KBM-7 (cell line): Measurements from ENCODE around the gene UNC5C.

Experiments used
- DNase-seq: peaks from one replicate; pipeline ENCODE4 v3.0.0-alpha.2; 2015
- in situ Hi-C: fragments of 300-500 bp; cut with MboI; formaldehyde crosslinking; loops from 2 replicates; pipeline ENCODE4 v1.14.3; 2020; ENCODE audit warnings: low sequenced_read_pairs, low pct_unique_long_range_greater_than_20kb, mixed read lengths

The UNC5C gene

DNA sequence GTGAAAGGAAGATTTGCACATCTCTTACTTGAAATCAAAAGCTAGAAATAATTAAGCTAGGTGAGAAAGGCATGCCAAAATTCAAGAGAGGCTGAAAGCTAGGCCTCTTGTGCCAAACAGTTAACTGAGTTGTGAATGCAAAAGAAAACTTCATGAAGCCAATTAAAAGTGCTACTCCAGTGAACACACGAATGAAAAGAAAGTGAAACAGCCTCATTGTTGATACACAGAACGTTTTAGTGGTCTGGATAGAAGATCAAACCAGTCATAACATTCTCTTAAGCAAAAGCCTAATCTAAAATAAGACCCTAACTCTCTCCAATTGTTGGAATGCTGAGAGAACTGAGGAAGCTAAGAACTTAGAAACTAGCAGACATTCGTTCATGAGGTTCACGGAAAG is 122.3 kb downstream of the UNC5C start:
- in situ Hi-C loops = no loop called here
- DNase-seq = no peak

- in situ Hi-C loops = no loop called here
- DNase-seq = no peak
These were observed 126.3 kb downstream of the UNC5C start for GRCh38 chr4:95422436-95422835.

GRCh38 chr4:95421869-95422268 is 126.9 kb downstream of the UNC5C start:
- DNase-seq = no peak
- in situ Hi-C loops = no loop called here

DNA sequence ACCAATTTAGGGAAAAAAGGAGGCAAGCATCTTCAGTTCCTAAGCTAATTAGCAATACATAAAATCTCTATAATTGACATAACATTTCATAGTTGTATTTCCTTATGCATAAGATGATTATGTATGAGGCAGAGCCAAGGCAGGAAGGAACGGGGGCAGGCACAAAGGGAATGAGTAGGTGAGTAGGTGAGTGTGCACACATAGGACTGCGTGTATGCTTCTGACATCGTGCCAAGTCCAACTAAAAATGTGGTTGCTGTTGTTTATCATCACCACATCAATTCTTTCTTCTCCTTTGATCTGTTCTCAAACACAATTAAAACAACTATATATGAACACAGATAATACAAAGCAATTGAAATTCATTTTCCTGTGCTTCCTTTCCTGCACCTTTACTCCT is 131.2 kb downstream of the UNC5C start:
- no peak for DNase-seq
- in situ Hi-C loops = no loop called here

DNA sequence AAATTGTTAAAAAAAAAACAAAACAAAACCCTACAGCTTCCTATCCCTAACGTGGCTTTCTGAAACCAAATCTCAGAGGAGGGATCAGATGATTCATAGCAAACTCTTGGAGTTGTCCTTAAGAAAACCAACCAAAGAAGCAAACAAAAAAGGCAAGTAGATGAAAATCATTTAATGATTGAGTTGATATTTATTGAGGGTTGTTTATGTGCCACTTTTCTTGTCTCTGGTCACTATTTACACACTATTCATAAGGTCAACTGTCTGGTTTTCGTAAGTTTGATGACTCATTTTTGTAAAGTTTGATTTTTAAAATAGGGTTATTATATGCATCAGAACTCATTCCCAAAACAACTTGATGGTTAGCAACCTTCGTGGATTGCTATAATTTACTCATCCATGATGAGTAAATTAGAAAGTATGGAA is 133.4 kb downstream of the UNC5C start:
- DNase-seq = no peak
- in situ Hi-C loops = no loop called here

DNA sequence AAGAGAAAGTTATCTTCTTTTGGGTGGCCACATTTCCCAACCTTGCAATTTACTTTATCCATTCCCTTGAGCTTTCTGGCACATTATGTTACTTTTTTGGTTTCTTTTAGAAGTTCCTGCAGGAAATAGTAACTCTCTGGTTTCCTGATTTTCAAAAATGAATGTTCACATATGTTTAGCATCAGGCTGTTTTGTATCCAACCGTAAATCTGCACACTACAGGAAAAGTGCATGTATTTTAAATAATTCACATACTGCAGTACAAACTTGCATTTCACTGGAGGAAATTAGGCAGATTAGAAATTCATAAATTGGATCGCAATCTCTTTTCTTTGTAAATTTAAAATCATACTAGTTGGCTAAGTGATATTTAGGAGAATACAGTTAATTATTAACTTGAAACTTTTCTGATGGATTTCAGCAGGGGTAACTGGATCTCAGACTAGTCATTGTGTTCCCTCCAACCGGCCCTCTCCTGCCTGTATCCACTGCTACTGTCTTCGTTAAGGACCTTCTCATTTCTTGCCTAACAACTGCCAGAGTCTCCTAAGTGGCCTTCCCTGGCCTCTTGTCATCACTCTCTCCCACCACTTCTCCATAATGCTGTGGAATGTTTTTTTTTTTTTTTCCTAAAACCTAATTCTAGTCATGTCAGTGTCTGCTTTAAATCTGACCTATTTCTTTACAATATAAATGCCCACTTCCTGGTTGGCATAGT is 137.2 kb downstream of the UNC5C start:
- DNase-seq = no peak
- in situ Hi-C loops = no loop called here

DNA sequence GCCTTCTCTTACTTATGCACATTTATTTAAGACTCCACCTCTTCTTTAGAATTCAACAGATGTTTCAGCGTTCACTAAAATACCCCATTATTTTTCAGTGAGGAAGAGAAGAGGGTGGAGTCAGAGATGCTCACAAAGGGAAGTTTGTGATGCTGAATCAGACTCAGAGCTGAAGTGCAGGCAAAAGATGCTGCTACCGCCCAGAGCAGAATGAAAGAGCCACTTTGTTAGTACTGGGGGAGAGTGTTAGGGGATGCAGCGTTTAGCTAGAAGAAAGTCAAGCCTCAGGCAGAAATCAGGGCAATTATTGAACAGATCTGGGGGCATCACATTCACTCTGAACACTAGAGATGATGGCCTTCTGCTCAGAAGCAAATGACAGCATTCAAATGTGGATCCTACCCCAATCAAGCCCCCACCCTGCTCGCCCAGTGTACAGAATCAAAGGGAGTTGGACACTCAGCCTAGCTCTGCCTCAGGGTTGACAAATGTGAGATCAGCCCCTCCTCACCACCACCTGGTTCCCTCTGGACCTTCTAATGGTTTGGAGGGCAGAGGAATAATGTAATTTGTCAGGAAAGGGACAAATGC is 138.3 kb downstream of the UNC5C start:
- no peak for DNase-seq
- in situ Hi-C loops = no loop called here

GRCh38 chr4:95409750-95410149 is 139.0 kb downstream of the UNC5C start:
- in situ Hi-C loops = no loop called here
- no peak for DNase-seq

DNA sequence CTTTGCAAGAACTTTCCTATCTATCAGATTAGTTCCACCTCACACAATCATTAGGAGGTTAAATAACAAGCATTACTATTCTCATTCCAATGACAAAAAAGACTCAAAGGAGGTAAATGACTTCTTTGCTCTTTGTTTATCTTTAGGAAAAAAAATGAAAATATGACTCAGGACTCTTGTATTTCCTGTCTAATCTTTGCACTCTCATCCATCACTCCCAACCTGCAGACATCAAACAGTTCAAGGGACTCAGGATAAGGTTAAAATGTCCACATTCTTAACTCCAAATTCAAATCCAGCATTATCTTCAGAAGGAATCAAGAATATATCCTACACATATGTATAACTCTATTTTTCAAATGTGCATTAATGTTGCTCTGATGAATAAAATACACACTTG is 139.6 kb downstream of the UNC5C start:
- in situ Hi-C loops = no loop called here
- no peak for DNase-seq

GRCh38 chr4:95402299-95402698 is 146.5 kb downstream of the UNC5C start:
- in situ Hi-C loops = no loop called here
- no peak for DNase-seq

DNA sequence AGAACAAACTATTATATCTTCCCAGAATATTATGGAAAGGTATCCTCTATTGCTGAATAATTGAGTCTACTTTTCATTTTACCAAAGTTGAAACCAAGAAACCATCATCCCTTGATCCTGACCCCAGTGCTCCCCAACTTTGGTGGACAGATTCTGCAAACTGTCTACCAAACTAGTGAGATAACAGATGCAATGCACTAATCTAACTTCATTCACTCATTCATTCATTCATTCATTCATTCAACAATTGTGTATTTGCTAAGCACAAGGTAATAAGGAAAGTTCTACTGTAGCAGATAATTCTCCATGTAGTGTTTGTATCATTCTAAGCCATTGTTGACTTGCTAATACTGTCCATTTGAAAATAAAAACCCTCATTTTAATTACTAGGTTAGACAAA is 150.6 kb downstream of the UNC5C start:
- in situ Hi-C loops = no loop called here
- DNase-seq = no peak

- DNase-seq = no peak
- in situ Hi-C loops = no loop called here
These were observed 153.9 kb downstream of the UNC5C start for GRCh38 chr4:95394752-95395306.

- in situ Hi-C loops = no loop called here
- no peak for DNase-seq
These were observed 155.0 kb downstream of the UNC5C start for GRCh38 chr4:95393821-95394220.

- DNase-seq = no peak
- in situ Hi-C loops = no loop called here
These were observed 159.9 kb downstream of the UNC5C start for GRCh38 chr4:95388911-95389310.

GRCh38 chr4:95387719-95388118 is 161.1 kb downstream of the UNC5C start:
- in situ Hi-C loops = no loop called here
- DNase-seq = no peak

DNA sequence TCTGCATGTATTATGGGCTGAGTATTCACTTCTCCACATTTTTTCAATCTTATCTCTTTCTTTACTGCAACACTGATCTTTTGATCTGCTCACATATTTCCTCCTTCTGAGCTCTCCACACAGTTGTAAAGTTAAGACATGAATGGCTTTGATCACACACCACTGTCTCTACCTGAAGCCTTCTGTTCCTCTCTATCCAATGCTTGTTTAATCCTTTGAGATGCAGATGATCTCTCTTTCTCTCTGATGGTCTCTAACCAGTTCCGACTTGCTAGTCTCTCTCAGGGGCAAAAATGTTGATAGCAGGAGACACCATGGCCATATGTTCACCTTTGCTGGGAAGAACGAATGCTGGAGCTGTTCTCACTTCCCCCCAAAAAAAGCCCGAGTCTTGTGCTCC is 162.4 kb downstream of the UNC5C start:
- in situ Hi-C loops = no loop called here
- DNase-seq = no peak

DNA sequence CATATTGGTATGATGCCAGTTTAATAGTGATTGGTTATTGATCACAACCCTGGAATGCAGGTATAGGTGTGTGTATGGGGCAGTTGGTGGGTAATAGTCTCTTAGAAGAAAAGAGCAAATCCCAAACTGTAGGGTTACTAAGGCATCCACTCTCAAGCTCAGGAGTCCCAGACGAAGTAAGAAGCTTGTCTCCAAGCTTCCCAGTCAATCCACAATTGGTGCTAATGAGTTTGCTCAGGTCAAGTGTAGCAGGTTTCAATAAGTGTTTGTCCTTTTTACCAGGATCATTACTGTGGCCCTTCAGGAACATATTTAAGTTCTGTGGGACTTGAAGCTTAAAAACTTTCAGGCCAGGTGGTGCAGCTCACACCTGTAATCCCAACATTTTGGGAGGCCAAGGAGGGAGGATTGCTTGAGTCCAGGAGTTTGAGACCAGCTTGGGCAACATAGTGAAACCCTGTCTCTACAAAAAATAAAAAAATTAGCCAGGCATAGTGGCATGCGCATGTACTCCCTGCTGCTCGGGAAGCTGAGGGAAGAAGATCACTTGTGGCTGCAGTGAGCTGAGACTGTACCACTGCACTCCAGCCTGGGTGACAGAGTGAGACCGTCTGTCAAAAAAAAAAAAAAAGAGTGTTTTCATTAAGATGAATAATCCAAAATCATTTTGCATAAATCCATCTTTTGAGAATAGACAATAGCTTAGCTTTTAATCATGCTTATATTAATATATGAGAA is 166.8 kb downstream of the UNC5C start:
- DNase-seq = no peak
- in situ Hi-C loops = no loop called here

GRCh38 chr4:95379633-95380032 is 169.1 kb downstream of the UNC5C start:
- in situ Hi-C loops = no loop called here

DNA sequence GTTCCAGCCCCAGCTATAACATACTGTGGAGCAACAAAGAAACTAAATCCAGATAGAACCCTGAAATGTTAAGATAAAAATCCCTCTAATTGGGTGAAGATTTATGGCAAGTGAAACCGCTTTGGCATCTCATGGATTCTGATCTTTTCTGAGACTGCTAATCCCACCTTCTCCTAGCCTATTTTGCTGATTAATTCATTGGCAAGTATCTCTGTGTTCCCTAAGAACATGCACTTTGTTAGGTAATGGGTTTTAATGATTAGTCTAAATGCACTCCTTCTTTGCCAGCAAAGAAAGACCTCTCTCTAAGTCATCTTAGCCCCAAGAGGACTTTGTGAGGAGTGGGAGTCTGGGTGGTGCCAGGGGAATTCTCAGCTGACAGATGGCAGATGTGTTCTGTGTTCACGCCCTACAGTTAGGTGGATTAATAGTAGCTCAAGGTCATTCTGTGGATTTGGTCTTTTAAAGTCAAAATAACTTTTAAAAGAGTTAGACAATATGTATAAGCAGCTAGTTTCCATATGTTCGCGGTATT is 171.3 kb downstream of the UNC5C start:
- in situ Hi-C loops = no loop called here
- no peak for DNase-seq

More at GRCh38 chr4:95379633-95380032, 169.1 kb downstream of the UNC5C start:
- DNase-seq = no peak
